Measurements from ENCODE around the gene MACROD2. TPM values are rescaled to one million over a fixed set of nuclear protein-coding genes. Genes with fewer than 3 reads are reported as not detected.

Gene MACROD2
- total RNA-seq, 2 donors from 2014 or later, result 8.0 to 19.4 TPM

GRCh38 chr20:15958142-15958541 is 1962.8 kb downstream of the MACROD2 start:
- 91% methylated on average over 4 of the region's 4 CpGs for WGBS
- H3K4me1 ChIP-seq (replicated peaks), result no peaks in the 10 kb centered on the region
- no peak for TF ChIP-seq POLR2A (IDR thresholded peaks at IDR 0.05)
- TF ChIP-seq POLR2AphosphoS5 (IDR thresholded peaks at IDR 0.05), result no peak
- no peak for TF ChIP-seq CTCF (IDR thresholded peaks at IDR 0.05)
- H3K36me3 ChIP-seq, result no peaks in the 10 kb centered on the region
- intact Hi-C loops (cut with DNase I), result no loop called here
- H3K27me3 ChIP-seq (replicated peaks; ENCODE audit: insufficient read depth), result no peaks in the 10 kb centered on the region
- no peak overlapping the region for H3K4me3 ChIP-seq
- H3K9me3 ChIP-seq, result no peaks in the 10 kb centered on the region
- DNase-seq (ENCODE audit: low spot score), result no peak
- no peak overlapping the region for H3K27ac ChIP-seq

GRCh38 chr20:15965165-15965564 is 1969.8 kb downstream of the MACROD2 start:
- H3K4me3 ChIP-seq, result no peak overlapping the region
- no peaks in the 10 kb centered on the region for H3K9me3 ChIP-seq
- no peaks in the 10 kb centered on the region for H3K27me3 ChIP-seq (replicated peaks; ENCODE audit: insufficient read depth)
- 69% methylated on average over 4 of the region's 4 CpGs for WGBS
- H3K4me1 ChIP-seq (replicated peaks), result no peaks in the 10 kb centered on the region
- TF ChIP-seq POLR2A (IDR thresholded peaks at IDR 0.05) (no peak), CTCF (IDR thresholded peaks at IDR 0.05) (no peak), POLR2AphosphoS5 (IDR thresholded peaks at IDR 0.05) (no peak)
- no peak for DNase-seq (ENCODE audit: low spot score)
- H3K36me3 ChIP-seq, result no peaks in the 10 kb centered on the region
- intact Hi-C loops (cut with DNase I), result no loop called here
- H3K27ac ChIP-seq, result no peak overlapping the region

DNA sequence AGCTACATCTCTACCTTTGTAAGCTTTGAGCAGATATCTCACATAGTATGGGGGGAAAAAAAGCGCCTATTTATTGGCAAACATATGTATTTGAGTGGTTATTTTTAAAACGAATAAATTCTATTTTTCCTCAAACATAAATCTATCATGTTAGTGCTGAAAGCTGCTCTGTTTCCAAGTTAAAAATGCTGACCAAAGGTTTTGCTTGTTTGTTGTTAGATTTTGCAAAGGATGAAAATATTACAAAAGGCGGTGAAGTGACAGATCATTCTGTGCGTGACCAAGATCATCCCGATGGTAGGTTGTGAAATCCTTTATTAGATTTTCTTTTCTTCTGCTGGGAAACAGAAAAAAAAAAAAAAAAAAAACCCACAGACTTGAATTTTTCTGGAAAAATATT is 1972.0 kb downstream of the MACROD2 start:
- no peak for DNase-seq (ENCODE audit: low spot score)
- Histone ChIP-seq H3K9me3 (no peaks in the 10 kb centered on the region), H3K36me3 (no peaks in the 10 kb centered on the region), H3K4me1 (replicated peaks) (no peaks in the 10 kb centered on the region), H3K27me3 (replicated peaks; ENCODE audit: insufficient read depth) (no peaks in the 10 kb centered on the region), H3K4me3 (no peak overlapping the region), H3K27ac (no peak overlapping the region)
- intact Hi-C loops (cut with DNase I), result no loop called here
- 93% methylated on average over 5 of the region's 5 CpGs for whole genome bisulfite sequencing
- TF ChIP-seq POLR2AphosphoS5 (IDR thresholded peaks at IDR 0.05) (no peak), CTCF (IDR thresholded peaks at IDR 0.05) (no peak), POLR2A (IDR thresholded peaks at IDR 0.05) (no peak)

- H3K4me1 ChIP-seq (replicated peaks), result no peaks in the 10 kb centered on the region
- intact Hi-C loops (cut with DNase I), result no loop called here
- DNase-seq (ENCODE audit: low spot score), result no peak
- H3K9me3 ChIP-seq, result no peaks in the 10 kb centered on the region
- TF ChIP-seq CTCF (IDR thresholded peaks at IDR 0.05), result no peak
- no peak for TF ChIP-seq POLR2A (IDR thresholded peaks at IDR 0.05)
- no peak for TF ChIP-seq POLR2AphosphoS5 (IDR thresholded peaks at IDR 0.05)
- H3K4me3 ChIP-seq, result no peak overlapping the region
- 57% methylated on average over 5 of the region's 5 CpGs for WGBS
- no peaks in the 10 kb centered on the region for H3K36me3 ChIP-seq
- no peak overlapping the region for H3K27ac ChIP-seq
- no peaks in the 10 kb centered on the region for H3K27me3 ChIP-seq (replicated peaks; ENCODE audit: insufficient read depth)
Observed at GRCh38 chr20:15976047-15976736, 1980.9 kb downstream of the MACROD2 start.

- Histone ChIP-seq H3K9me3 (no peaks in the 10 kb centered on the region), H3K4me3 (no peak overlapping the region), H3K27me3 (replicated peaks; ENCODE audit: insufficient read depth) (no peaks in the 10 kb centered on the region), H3K4me1 (replicated peaks) (no peaks in the 10 kb centered on the region), H3K27ac (no peak overlapping the region), H3K36me3 (no peaks in the 10 kb centered on the region)
- DNase-seq (ENCODE audit: low spot score), result no peak
- TF ChIP-seq CTCF (IDR thresholded peaks at IDR 0.05) (no peak), POLR2A (IDR thresholded peaks at IDR 0.05) (no peak), POLR2AphosphoS5 (IDR thresholded peaks at IDR 0.05) (no peak)
- intact Hi-C loops (cut with DNase I), result no loop called here
- 88% methylated on average over 5 of the region's 5 CpGs for WGBS
Observed at GRCh38 chr20:15977026-15977425, 1981.7 kb downstream of the MACROD2 start.
